ENCODE results near the gene SERGEF.

The SERGEF gene

GRCh38 chr11:17744151-17744940 is 268.5 kb downstream of the SERGEF start:
- Histone ChIP-seq H3K27ac (ENCODE audit: low read depth in 2 of 2, low read length in 2 of 2) (no peak overlapping the region), H3K4me1 (ENCODE audit: control insufficient read depth in 2 of 2, insufficient read depth in 2 of 2, low read length in 2 of 2) (no peaks in the 10 kb centered on the region), H3K36me3 (ENCODE audit: control insufficient read depth in 2 of 2, insufficient read depth in 2 of 2, low read length in 2 of 2) (no peaks in the 10 kb centered on the region), H3K4me3 (ENCODE audit: low read length in 2 of 2) (no peak overlapping the region), H3K9me3 (ENCODE audit: control insufficient read depth in 2 of 2, low read length in 2 of 2) (no peaks in the 10 kb centered on the region), H3K27me3 (ENCODE audit: control insufficient read depth in 2 of 2, insufficient read depth in 2 of 2, low read length in 2 of 2) (peaks cover 5 to 8% of the 10 kb centered on the region in 2 donors), H3K9ac (ENCODE audit: low read depth in 1 of 2, low read length in 2 of 2) (no peak overlapping the region)

GRCh38 chr11:17743808-17744119 is 269.1 kb downstream of the SERGEF start:
- peaks cover 7 to 13% of the 10 kb centered on the region in 2 donors for H3K27me3 ChIP-seq (ENCODE audit: control insufficient read depth in 2 of 2, insufficient read depth in 2 of 2, low read length in 2 of 2)
- H3K9me3 ChIP-seq (ENCODE audit: control insufficient read depth in 2 of 2, low read length in 2 of 2) = no peaks in the 10 kb centered on the region
- no peaks in the 10 kb centered on the region for H3K4me1 ChIP-seq (ENCODE audit: control insufficient read depth in 2 of 2, insufficient read depth in 2 of 2, low read length in 2 of 2)
- no peaks in the 10 kb centered on the region for H3K36me3 ChIP-seq (ENCODE audit: control insufficient read depth in 2 of 2, insufficient read depth in 2 of 2, low read length in 2 of 2)
- no peak overlapping the region for H3K4me3 ChIP-seq (ENCODE audit: low read length in 2 of 2)
- no peak overlapping the region for H3K9ac ChIP-seq (ENCODE audit: low read depth in 1 of 2, low read length in 2 of 2)
- H3K27ac ChIP-seq (ENCODE audit: low read depth in 2 of 2, low read length in 2 of 2) = no peak overlapping the region

GRCh38 chr11:17743026-17743807 is 269.6 kb downstream of the SERGEF start:
- H3K36me3 ChIP-seq (ENCODE audit: control insufficient read depth in 2 of 2, insufficient read depth in 2 of 2, low read length in 2 of 2) = no peaks in the 10 kb centered on the region
- no peak overlapping the region for H3K9ac ChIP-seq (ENCODE audit: low read depth in 1 of 2, low read length in 2 of 2)
- no peaks in the 10 kb centered on the region for H3K4me1 ChIP-seq (ENCODE audit: control insufficient read depth in 2 of 2, insufficient read depth in 2 of 2, low read length in 2 of 2)
- H3K4me3 ChIP-seq (ENCODE audit: low read length in 2 of 2) = no peak overlapping the region
- no peaks in the 10 kb centered on the region for H3K9me3 ChIP-seq (ENCODE audit: control insufficient read depth in 2 of 2, low read length in 2 of 2)
- peaks cover 7 to 16% of the 10 kb centered on the region in 2 donors for H3K27me3 ChIP-seq (ENCODE audit: control insufficient read depth in 2 of 2, insufficient read depth in 2 of 2, low read length in 2 of 2)
- no peak overlapping the region for H3K27ac ChIP-seq (ENCODE audit: low read depth in 2 of 2, low read length in 2 of 2)

- Histone ChIP-seq H3K9me3 (ENCODE audit: control insufficient read depth in 2 of 2, low read length in 2 of 2) (no peaks in the 10 kb centered on the region), H3K9ac (ENCODE audit: low read depth in 1 of 2, low read length in 2 of 2) (no peak overlapping the region), H3K4me3 (ENCODE audit: low read length in 2 of 2) (no peak overlapping the region), H3K36me3 (ENCODE audit: control insufficient read depth in 2 of 2, insufficient read depth in 2 of 2, low read length in 2 of 2) (no peaks in the 10 kb centered on the region), H3K27ac (ENCODE audit: low read depth in 2 of 2, low read length in 2 of 2) (no peak overlapping the region), H3K27me3 (ENCODE audit: control insufficient read depth in 2 of 2, insufficient read depth in 2 of 2, low read length in 2 of 2) (peaks cover 17 to 22% of the 10 kb centered on the region in 2 donors), H3K4me1 (ENCODE audit: control insufficient read depth in 2 of 2, insufficient read depth in 2 of 2, low read length in 2 of 2) (no peaks in the 10 kb centered on the region)
Measured at GRCh38 chr11:17742019-17742418, 270.8 kb downstream of the SERGEF start.

GRCh38 chr11:17741487-17741886 is 271.4 kb downstream of the SERGEF start:
- Histone ChIP-seq H3K27ac (ENCODE audit: low read depth in 2 of 2, low read length in 2 of 2) (no peak overlapping the region), H3K4me3 (ENCODE audit: low read length in 2 of 2) (no peak overlapping the region), H3K4me1 (ENCODE audit: control insufficient read depth in 2 of 2, insufficient read depth in 2 of 2, low read length in 2 of 2) (no peaks in the 10 kb centered on the region), H3K36me3 (ENCODE audit: control insufficient read depth in 2 of 2, insufficient read depth in 2 of 2, low read length in 2 of 2) (no peaks in the 10 kb centered on the region), H3K9me3 (ENCODE audit: control insufficient read depth in 2 of 2, low read length in 2 of 2) (no peaks in the 10 kb centered on the region), H3K27me3 (ENCODE audit: control insufficient read depth in 2 of 2, insufficient read depth in 2 of 2, low read length in 2 of 2) (peaks cover 21 to 22% of the 10 kb centered on the region in 2 donors), H3K9ac (ENCODE audit: low read depth in 1 of 2, low read length in 2 of 2) (no peak overlapping the region)

GRCh38 chr11:17740649-17741235 is 272.1 kb downstream of the SERGEF start:
- Histone ChIP-seq H3K4me3 (ENCODE audit: low read length in 2 of 2) (no peak overlapping the region), H3K36me3 (ENCODE audit: control insufficient read depth in 2 of 2, insufficient read depth in 2 of 2, low read length in 2 of 2) (no peaks in the 10 kb centered on the region), H3K27ac (ENCODE audit: low read depth in 2 of 2, low read length in 2 of 2) (no peak overlapping the region), H3K4me1 (ENCODE audit: control insufficient read depth in 2 of 2, insufficient read depth in 2 of 2, low read length in 2 of 2) (no peaks in the 10 kb centered on the region), H3K9ac (ENCODE audit: low read depth in 1 of 2, low read length in 2 of 2) (no peak overlapping the region), H3K27me3 (ENCODE audit: control insufficient read depth in 2 of 2, insufficient read depth in 2 of 2, low read length in 2 of 2) (peaks cover 24 to 28% of the 10 kb centered on the region in 2 donors), H3K9me3 (ENCODE audit: control insufficient read depth in 2 of 2, low read length in 2 of 2) (no peaks in the 10 kb centered on the region)

- Histone ChIP-seq H3K9ac (ENCODE audit: low read depth in 1 of 2, low read length in 2 of 2) (no peak overlapping the region), H3K27me3 (ENCODE audit: control insufficient read depth in 2 of 2, insufficient read depth in 2 of 2, low read length in 2 of 2) (peaks cover 24 to 32% of the 10 kb centered on the region in 2 donors), H3K4me3 (ENCODE audit: low read length in 2 of 2) (no peak overlapping the region), H3K4me1 (ENCODE audit: control insufficient read depth in 2 of 2, insufficient read depth in 2 of 2, low read length in 2 of 2) (no peaks in the 10 kb centered on the region), H3K27ac (ENCODE audit: low read depth in 2 of 2, low read length in 2 of 2) (no peak overlapping the region), H3K9me3 (ENCODE audit: control insufficient read depth in 2 of 2, low read length in 2 of 2) (no peaks in the 10 kb centered on the region), H3K36me3 (ENCODE audit: control insufficient read depth in 2 of 2, insufficient read depth in 2 of 2, low read length in 2 of 2) (no peaks in the 10 kb centered on the region)
Measured at GRCh38 chr11:17739945-17740338, 272.9 kb downstream of the SERGEF start.

GRCh38 chr11:17738151-17738973 is 274.5 kb downstream of the SERGEF start:
- Histone ChIP-seq H3K27ac (ENCODE audit: low read depth in 2 of 2, low read length in 2 of 2) (no peak overlapping the region), H3K4me1 (ENCODE audit: control insufficient read depth in 2 of 2, insufficient read depth in 2 of 2, low read length in 2 of 2) (no peaks in the 10 kb centered on the region), H3K36me3 (ENCODE audit: control insufficient read depth in 2 of 2, insufficient read depth in 2 of 2, low read length in 2 of 2) (no peaks in the 10 kb centered on the region), H3K4me3 (ENCODE audit: low read length in 2 of 2) (no peak overlapping the region), H3K9ac (ENCODE audit: low read depth in 1 of 2, low read length in 2 of 2) (no peak overlapping the region), H3K27me3 (ENCODE audit: control insufficient read depth in 2 of 2, insufficient read depth in 2 of 2, low read length in 2 of 2) (peaks cover 33 to 42% of the 10 kb centered on the region in 2 donors), H3K9me3 (ENCODE audit: control insufficient read depth in 2 of 2, low read length in 2 of 2) (no peaks in the 10 kb centered on the region)
